ENCODE measurements around the gene ADH5.

- TF ChIP-seq CTCF (conservative IDR thresholded peaks at IDR 0.05 in 1 of 2, IDR thresholded peaks at IDR 0.05 in 1 of 2; ENCODE audit: extremely low read depth in 1 of 2, insufficient read depth in 1 of 2, low read depth in 1 of 2, low read length in 2 of 2) (no peak), EZH2 (IDR thresholded peaks at IDR 0.05; ENCODE audit: borderline replicate concordance, low read length) (no peak)
Measured at GRCh38 chr4:99082192-99082591, 6.4 kb downstream of the ADH5 start.
